WTC11 (cell line): ENCODE results near the gene AGFG2. TPM values are rescaled to one million over a fixed set of nuclear protein-coding genes. Genes with fewer than 3 reads are reported as not detected.
A peak's percentile ranks its signal among the peaks of the same experiment; 100 is the strongest.

Source experiments
- ATAC-seq: fragments of 200-7000 bp; cut with Tn5 transposase; 2 replicates; pipeline ENCODE4 v1.10.0; 2021; ENCODE audit warnings: mild to moderate bottlenecking, moderate library complexity
- CTCF ChIA-PET: fragments of 300-600 bp; sonication (Branson Sonifier 250); formaldehyde crosslinking; loops from one replicate; lab custom pipeline; 2021; ENCODE audit warnings: antibody characterized with exemption; lab: Charles Lee
- POLR2A ChIA-PET: fragments of 350-600 bp; sonication (Branson Sonifier 250); formaldehyde crosslinking; loops from one replicate; lab custom pipeline; 2021; ENCODE audit warnings: antibody characterized with exemption; lab: Charles Lee
- DNase-seq: peaks from one replicate; pipeline ENCODE4 v3.0.0; 2021; ENCODE audit warnings: low spot score
- H3K27ac Mint-ChIP-seq: 2 replicates; pipeline ENCODE4 v1.8.0; 2021; ENCODE audit warnings: mixed read lengths
- H3K27me3 Mint-ChIP-seq: 2 replicates; pipeline ENCODE4 v1.8.0; 2021; ENCODE audit warnings: low read depth, mild to moderate bottlenecking, moderate library complexity, mixed read lengths
- H3K36me3 Mint-ChIP-seq: 2 replicates; pipeline ENCODE4 v1.8.0; 2021; ENCODE audit warnings: mixed read lengths
- H3K4me1 Mint-ChIP-seq: 2 replicates; pipeline ENCODE4 v1.8.0; 2022; ENCODE audit warnings: mixed read lengths
- H3K4me3 Mint-ChIP-seq: 2 replicates; pipeline ENCODE4 v1.8.0; 2021; ENCODE audit warnings: mild to moderate bottlenecking, moderate library complexity, mixed read lengths
- H3K9me3 Mint-ChIP-seq: 2 replicates; pipeline ENCODE4 v1.8.0; 2021; ENCODE audit warnings: mixed read lengths
- AR ChIP-seq: fragments of 250-450 bp; sonication (Bioruptor Pico); IDR thresholded peaks from 2 replicates; pipeline ENCODE4 v1.9.0; 2021; ENCODE audit warnings: mild to moderate bottlenecking
- ATF2 ChIP-seq: sonication (generic); formaldehyde crosslinking; IDR thresholded peaks from 2 replicates; pipeline ENCODE4 v1.8.1; 2022; ENCODE audit warnings: low read depth, missing genetic modification reagents, borderline replicate concordance
- ATF3 ChIP-seq: sonication (generic); formaldehyde crosslinking; conservative IDR thresholded peaks from 2 replicates; pipeline ENCODE4 v1.8.1; 2022; ENCODE audit warnings: mild to moderate bottlenecking, missing genetic modification reagents
- EMX1 ChIP-seq: fragments of 250-450 bp; sonication (Bioruptor Pico); IDR thresholded peaks from 2 replicates; pipeline ENCODE4 v1.8.0; 2021; ENCODE audit warnings: mild to moderate bottlenecking
- GABPB1 ChIP-seq: sonication (generic); formaldehyde crosslinking; IDR thresholded peaks from 2 replicates; pipeline ENCODE4 v1.8.1; 2023; ENCODE audit warnings: mild to moderate bottlenecking, missing genetic modification reagents
- GRHL2 ChIP-seq: fragments of 250-450 bp; sonication (Bioruptor Pico); IDR thresholded peaks from 2 replicates; pipeline ENCODE4 v1.8.0; 2022; ENCODE audit warnings: mild to moderate bottlenecking, moderate library complexity; ENCODE audit not compliant: insufficient replicate concordance, severe bottlenecking
- MXD4 ChIP-seq: fragments of 250-450 bp; sonication (Bioruptor Pico); IDR thresholded peaks from 2 replicates; pipeline ENCODE4 v1.8.0; 2021; ENCODE audit warnings: mild to moderate bottlenecking, moderate library complexity, borderline replicate concordance
- NR1H2 ChIP-seq: sonication (generic); formaldehyde crosslinking; IDR thresholded peaks from 2 replicates; pipeline ENCODE4 v1.9.0; 2021; ENCODE audit warnings: mild to moderate bottlenecking, moderate library complexity, missing genetic modification reagents
- PRDM15 ChIP-seq: sonication (generic); formaldehyde crosslinking; IDR thresholded peaks from 2 replicates; pipeline ENCODE4 v1.8.0; 2022; ENCODE audit warnings: missing genetic modification reagents
- RELA ChIP-seq: sonication (generic); formaldehyde crosslinking; IDR thresholded peaks from 2 replicates; pipeline ENCODE4 v1.8.1; 2022; ENCODE audit warnings: missing genetic modification reagents, mild to moderate bottlenecking, borderline replicate concordance
- TCF7 ChIP-seq: sonication (generic); formaldehyde crosslinking; IDR thresholded peaks from 2 replicates; pipeline ENCODE4 v1.8.0; 2022; ENCODE audit warnings: mild to moderate bottlenecking, low read depth, missing genetic modification reagents, moderate library complexity
- ZNF232 ChIP-seq: sonication (generic); formaldehyde crosslinking; IDR thresholded peaks from 2 replicates; pipeline ENCODE4 v1.8.0; 2022; ENCODE audit warnings: mild to moderate bottlenecking, missing genetic modification reagents
- ZNF671 ChIP-seq: fragments of 250-450 bp; sonication (Bioruptor Pico); IDR thresholded peaks from 2 replicates; pipeline ENCODE4 v1.8.0; 2021; ENCODE audit warnings: mild to moderate bottlenecking
- total RNA-seq: library from RNA; stranded (reverse); gene quantifications from 3 replicates; pipeline ENCODE4 v1.2.3, GENCODE V29; 2021

Gene AGFG2
- total RNA-seq, 1 experiment from 2014 or later = 6.4 TPM

- no peak for TF ChIP-seq PRDM15
- no peak for TF ChIP-seq AR (CRISPR knock-in tag)
- no peak for TF ChIP-seq TCF7 (CRISPR knock-in tag)
- no peak for TF ChIP-seq ZNF232
These were observed 28.8 kb downstream of the AGFG2 start (continued) for GRCh38 chr7:100567751-100568175.

GRCh38 chr7:100568176-100568895 is 29.3 kb downstream of the AGFG2 start:
- POLR2A ChIA-PET = interaction anchor here (1.3 to 1.4 kb wide), 2 partner anchors 26 to 29 kb away, joined by 3 to 4 read pairs; partner anchors contain the start of gene AGFG2
- Mint-ChIP-seq H3K4me1 (peaks cover 46% of the 10 kb centered on the region), H3K9me3 (no peaks in the 10 kb centered on the region), H3K4me3 (no peak overlapping the region), H3K27ac (no peak overlapping the region; the same call in 1 of the 2 replicates), H3K27me3 (peaks cover 11% of the 10 kb centered on the region), H3K36me3 (no peaks in the 10 kb centered on the region)
- CTCF ChIA-PET = interaction anchor here (0.6 to 2.5 kb wide), 10 partner anchors 8 to 284 kb away, joined by 3 to 18 read pairs (median 5); partner anchors contain the start of genes FBXO24, LRCH4, MOSPD3 and SLC12A9
- ATAC-seq = no peak
- TF ChIP-seq ATF2 (CRISPR knock-in tag) (no peak), NR1H2 (CRISPR knock-in tag) (no peak), GABPB1 (CRISPR knock-in tag) (peak; percentile 72), EMX1 (CRISPR knock-in tag) (no peak), MXD4 (CRISPR knock-in tag) (no peak), ATF3 (CRISPR knock-in tag) (no peak), ZNF671 (CRISPR knock-in tag) (no peak), GRHL2 (CRISPR knock-in tag) (no peak), RELA (no peak)
- DNase-seq = no peak
